Measurements from ENCODE around the gene DDIT3.
"Not testable (repeated sequence)": the region's sequence is repeated elsewhere in the genome, so short reads cannot be mapped to it uniquely, and the experiment has no call there.

DDIT3 gene

GRCh38 chr12:57511588-57512325 is 8.6 kb downstream of the DDIT3 start:
- DNase-seq, result no peak

- no peak for DNase-seq
These were observed 9.2 kb downstream of the DDIT3 start for GRCh38 chr12:57511161-57511560.

- DNase-seq, result not testable (repeated sequence)
These were observed 12.5 kb downstream of the DDIT3 start for GRCh38 chr12:57507796-57508195.

GRCh38 chr12:57506541-57506940 is 13.8 kb downstream of the DDIT3 start:
- DNase-seq, result not testable (repeated sequence)

- DNase-seq, result not testable (repeated sequence)
These were observed 17.9 kb downstream of the DDIT3 start for GRCh38 chr12:57502311-57502969.

GRCh38 chr12:57500213-57500612 is 20.1 kb downstream of the DDIT3 start:
- DNase-seq, result no peak

GRCh38 chr12:57498571-57498970 is 21.7 kb downstream of the DDIT3 start:
- DNase-seq, result no peak

GRCh38 chr12:57498132-57498502 is 22.2 kb downstream of the DDIT3 start:
- DNase-seq, result no peak

GRCh38 chr12:57497223-57498131 is 22.8 kb downstream of the DDIT3 start:
- DNase-seq, result no peak

- no peak for DNase-seq
These were observed 23.5 kb downstream of the DDIT3 start for GRCh38 chr12:57496822-57497221.

- DNase-seq, result not testable (repeated sequence)
These were observed 25.1 kb downstream of the DDIT3 start for GRCh38 chr12:57495051-57495701.

- peak in 1 of 5 experiments; percentile 52 for DNase-seq
These were observed 28.7 kb downstream of the DDIT3 start for GRCh38 chr12:57491393-57492280.

- no peak for DNase-seq
These were observed 30.2 kb downstream of the DDIT3 start for GRCh38 chr12:57490126-57490525.

- no peak for DNase-seq
These were observed 31.1 kb downstream of the DDIT3 start for GRCh38 chr12:57489157-57489641.

GRCh38 chr12:57488402-57489156 is 31.7 kb downstream of the DDIT3 start:
- DNase-seq, result no peak

GRCh38 chr12:57487597-57488401 is 32.5 kb downstream of the DDIT3 start, which contains the start of gene MARS1:
TSS of gene MARS1 (plus strand) at chr12:57488068. CDS start at chr12:57488091, 23 bp downstream.
- DNase-seq, result peak; percentile 78 to 99 (median 90)

- DNase-seq, result no peak
These were observed 33.2 kb downstream of the DDIT3 start for GRCh38 chr12:57487055-57487596.

GRCh38 chr12:57485695-57486094 is 34.6 kb downstream of the DDIT3 start:
- no peak for DNase-seq

GRCh38 chr12:57483466-57483865 is 36.8 kb downstream of the DDIT3 start:
- DNase-seq, result no peak
